NCI-H2081 treated with DMSO at 0.1 percent for 48 hours (cell line): Measurements from ENCODE around the gene ST8SIA2.

Experiments
- DNase-seq: peaks from one replicate; lab custom pipeline; 2025; lab: John Stamatoyannopoulos, UW

Gene ST8SIA2

GRCh38 chr15:92494806-92495336 lies 101.2 kb downstream of the ST8SIA2 start:
- DNase-seq: no peak

- no peak for DNase-seq
Measured at GRCh38 chr15:92495446-92495845, 101.8 kb downstream of the ST8SIA2 start.

DNA sequence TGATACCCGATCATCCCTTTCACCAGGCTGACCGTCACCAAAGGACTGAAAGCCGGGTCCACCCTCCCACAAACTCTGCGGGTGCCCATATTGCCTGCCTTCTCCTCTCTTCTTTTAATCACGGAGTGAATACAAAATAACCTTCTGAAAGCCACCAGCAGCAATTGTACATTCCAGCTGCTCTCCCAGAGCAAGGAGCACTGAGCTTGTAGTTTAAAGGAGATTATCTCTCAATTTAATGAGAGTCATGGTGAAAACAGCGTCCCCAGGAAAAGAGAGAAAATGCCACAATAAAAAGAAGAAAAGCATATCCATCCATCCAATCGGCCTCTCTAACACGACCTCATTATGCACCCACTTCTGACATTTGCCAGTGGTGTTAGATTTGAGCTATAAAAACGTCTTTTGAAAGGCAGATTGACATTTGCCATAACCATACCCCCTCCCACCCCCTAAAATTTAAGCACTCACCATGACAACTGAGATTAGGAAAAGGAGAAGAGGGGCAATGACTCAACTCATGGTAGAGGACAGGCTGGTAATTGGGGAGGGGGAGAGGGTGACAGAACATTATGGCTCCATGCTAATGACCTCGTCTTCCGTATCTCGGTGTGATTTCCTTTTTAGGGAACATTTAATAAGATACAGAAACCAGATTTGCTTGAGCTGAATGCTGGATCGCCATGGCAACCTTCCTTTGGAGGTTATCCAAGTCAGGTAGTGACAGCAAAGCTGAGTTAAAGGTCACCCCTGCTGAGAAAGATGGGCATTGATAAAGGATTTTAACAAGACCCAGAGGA lies 106.2 kb downstream of the ST8SIA2 start:
- DNase-seq: no peak

GRCh38 chr15:92502336-92502735 lies 108.7 kb downstream of the ST8SIA2 start:
- DNase-seq: no peak

DNA sequence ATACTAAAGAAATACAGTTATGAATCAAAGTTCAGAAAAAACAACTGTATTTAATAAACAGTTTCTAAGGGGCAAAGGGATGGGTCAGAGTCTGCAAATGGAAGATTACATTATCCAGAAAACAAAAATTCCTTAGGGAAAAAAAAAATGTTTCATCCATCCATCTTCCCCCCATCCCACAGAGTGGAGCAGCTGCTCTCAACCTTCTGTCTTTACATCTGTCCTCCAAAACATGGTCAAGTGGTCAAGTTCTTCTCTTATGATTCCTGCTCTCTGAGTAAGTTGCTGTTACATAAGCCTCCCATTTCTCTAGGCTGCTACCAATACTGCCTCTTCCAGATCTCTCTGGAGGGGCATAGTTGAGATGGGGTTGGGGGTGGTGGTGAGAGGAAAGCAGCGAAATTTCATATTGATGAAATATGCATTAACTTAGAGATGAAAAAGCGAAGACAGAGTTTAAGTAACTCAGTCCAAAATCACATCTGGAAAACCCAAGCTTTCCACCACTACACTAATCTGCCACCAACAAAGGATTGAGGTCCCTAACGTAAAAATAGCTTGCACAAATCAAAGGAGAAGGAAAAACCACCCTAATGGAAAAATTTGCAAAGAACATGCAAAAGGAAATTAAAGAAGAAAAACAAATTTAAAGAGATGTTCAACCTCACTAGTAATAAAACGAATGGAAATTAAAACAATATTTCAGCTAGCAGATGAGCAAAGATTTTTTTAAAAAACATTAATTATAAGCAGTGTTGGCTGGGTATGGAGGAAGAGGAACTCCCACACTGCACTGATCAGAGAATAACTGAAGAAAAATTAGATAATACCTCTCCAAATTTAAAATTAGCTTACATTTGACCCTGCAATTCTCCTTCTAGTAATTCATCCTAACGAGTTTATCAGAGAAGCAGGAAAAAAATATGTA lies 109.5 kb downstream of the ST8SIA2 start:
- no peak for DNase-seq

DNA sequence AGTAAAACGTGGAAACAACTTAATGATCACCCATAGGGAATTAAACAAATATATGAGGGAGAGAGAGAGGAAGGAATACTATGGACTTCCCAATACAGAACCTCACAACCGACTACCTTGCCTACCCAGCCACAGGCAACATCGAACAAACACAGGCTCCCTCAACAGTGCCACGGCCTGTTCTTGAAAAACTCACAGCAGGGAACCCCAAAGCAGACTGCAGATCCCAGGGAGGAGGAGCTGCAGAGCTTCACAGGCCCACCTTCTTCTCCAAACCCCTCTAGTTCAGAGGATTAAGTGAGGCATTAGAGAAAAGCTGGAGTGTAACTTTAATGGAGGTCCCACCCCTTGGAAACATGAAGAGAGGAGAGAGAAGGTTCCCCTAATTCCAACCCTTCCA lies 110.2 kb downstream of the ST8SIA2 start:
- DNase-seq: no peak

- no peak for DNase-seq
Measured at GRCh38 chr15:92505611-92506010, 111.9 kb downstream of the ST8SIA2 start.

GRCh38 chr15:92506506-92506905 lies 112.8 kb downstream of the ST8SIA2 start:
- DNase-seq: no peak

GRCh38 chr15:92510163-92510882 lies 116.6 kb downstream of the ST8SIA2 start:
- DNase-seq: no peak
